Measurements from ENCODE around the gene RSPH6A.

The RSPH6A gene

DNA sequence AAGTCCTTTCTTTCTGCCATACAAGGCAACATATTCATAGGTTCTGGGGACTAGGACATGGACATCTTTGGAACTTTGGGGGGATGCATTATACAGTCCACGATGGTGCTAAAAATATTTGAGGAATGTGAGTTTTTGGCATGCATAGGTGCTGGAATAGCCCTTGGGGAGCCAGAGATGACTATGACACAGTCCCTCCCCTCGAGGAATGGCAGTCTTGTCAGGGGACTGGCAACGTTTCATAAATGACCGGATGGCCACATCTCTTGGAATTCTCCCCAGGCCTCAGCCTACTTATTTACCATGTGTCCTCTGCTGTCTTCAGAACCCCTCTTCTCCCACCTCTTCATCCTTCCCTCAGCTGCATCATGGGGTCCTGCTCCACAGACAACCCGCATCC, 68.2 kb downstream of the RSPH6A start:
- no peak for TF ChIP-seq ZFX (IDR thresholded peaks at IDR 0.05; ENCODE audit: borderline replicate concordance)
- TF ChIP-seq, protein P1, sequence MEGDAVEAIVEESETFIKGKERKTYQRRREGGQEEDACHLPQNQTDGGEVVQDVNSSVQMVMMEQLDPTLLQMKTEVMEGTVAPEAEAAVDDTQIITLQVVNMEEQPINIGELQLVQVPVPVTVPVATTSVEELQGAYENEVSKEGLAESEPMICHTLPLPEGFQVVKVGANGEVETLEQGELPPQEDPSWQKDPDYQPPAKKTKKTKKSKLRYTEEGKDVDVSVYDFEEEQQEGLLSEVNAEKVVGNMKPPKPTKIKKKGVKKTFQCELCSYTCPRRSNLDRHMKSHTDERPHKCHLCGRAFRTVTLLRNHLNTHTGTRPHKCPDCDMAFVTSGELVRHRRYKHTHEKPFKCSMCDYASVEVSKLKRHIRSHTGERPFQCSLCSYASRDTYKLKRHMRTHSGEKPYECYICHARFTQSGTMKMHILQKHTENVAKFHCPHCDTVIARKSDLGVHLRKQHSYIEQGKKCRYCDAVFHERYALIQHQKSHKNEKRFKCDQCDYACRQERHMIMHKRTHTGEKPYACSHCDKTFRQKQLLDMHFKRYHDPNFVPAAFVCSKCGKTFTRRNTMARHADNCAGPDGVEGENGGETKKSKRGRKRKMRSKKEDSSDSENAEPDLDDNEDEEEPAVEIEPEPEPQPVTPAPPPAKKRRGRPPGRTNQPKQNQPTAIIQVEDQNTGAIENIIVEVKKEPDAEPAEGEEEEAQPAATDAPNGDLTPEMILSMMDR (IDR thresholded peaks at IDR 0.05) = no peak
- no peak overlapping the region for H3K27ac ChIP-seq
